Esophagus muscularis mucosa (tissue), 3 donors: ENCODE measurements around the gene CCDC174.

Experiments
- CTCF ChIP-seq, 3 experiments: fragments of 200-600 bp in 2 of 3; fragments of 450-650 bp in 1 of 3; sonication (generic) in 2 of 3; IDR thresholded peaks; one replicate each; pipeline ENCODE4 v1.5.1; 2017 to 2019; ENCODE audit warnings: antibody characterized with exemption in 3 of 3, mild to moderate bottlenecking in 2 of 3, moderate library complexity in 1 of 3
- POLR2AphosphoS5 ChIP-seq, 2 donors: sonication (generic); formaldehyde crosslinking; IDR thresholded peaks; one replicate each; pipeline ENCODE4 v1.6.1; 2017; ENCODE audit warnings: antibody characterized with exemption in 2 of 2

GRCh38 chr3:14718539-14718938 lies 67.0 kb downstream of the CCDC174 start:
- TF ChIP-seq CTCF (IDR thresholded peaks at IDR 0.05): no peak
- no peak for TF ChIP-seq POLR2AphosphoS5 (IDR thresholded peaks at IDR 0.05)
